ENCODE data around the gene TRPM8.

The TRPM8 gene

GRCh38 chr2:234025466-234025865, 108.3 kb downstream of the TRPM8 start:
- H3K27ac ChIP-seq = no peak overlapping the region
- TF ChIP-seq CTCF (conservative IDR thresholded peaks at IDR 0.05) = no peak

DNA sequence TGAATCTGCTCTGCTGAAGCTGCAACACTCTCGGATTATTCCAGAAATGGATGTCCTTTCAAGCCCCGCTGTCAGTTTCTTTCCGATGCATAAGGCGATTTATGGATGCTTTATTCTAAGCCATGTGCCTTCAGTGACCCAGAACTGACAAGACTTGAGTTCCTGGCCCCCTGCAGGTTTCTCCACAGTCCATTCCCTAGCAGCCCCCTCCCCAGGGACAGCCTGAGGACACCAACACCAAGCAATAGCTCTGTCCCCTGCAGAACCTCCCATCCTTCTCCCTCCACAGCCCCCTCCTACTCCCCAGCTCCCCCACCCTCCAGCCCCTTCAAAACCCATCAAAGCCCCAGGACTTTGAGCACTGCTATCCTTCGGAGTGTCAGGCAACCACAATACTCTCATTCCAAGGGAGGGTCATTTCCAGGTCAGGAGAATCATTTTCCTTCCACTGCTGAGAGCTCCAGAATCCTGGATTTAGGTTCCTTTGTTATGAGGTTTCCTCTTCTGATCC, 108.8 kb downstream of the TRPM8 start:
- H3K27ac ChIP-seq = no peak overlapping the region
- TF ChIP-seq CTCF (conservative IDR thresholded peaks at IDR 0.05) = no peak

- H3K27ac ChIP-seq = no peak overlapping the region
- TF ChIP-seq CTCF (conservative IDR thresholded peaks at IDR 0.05) = no peak
These were observed 109.6 kb downstream of the TRPM8 start for GRCh38 chr2:234026693-234027254.

DNA sequence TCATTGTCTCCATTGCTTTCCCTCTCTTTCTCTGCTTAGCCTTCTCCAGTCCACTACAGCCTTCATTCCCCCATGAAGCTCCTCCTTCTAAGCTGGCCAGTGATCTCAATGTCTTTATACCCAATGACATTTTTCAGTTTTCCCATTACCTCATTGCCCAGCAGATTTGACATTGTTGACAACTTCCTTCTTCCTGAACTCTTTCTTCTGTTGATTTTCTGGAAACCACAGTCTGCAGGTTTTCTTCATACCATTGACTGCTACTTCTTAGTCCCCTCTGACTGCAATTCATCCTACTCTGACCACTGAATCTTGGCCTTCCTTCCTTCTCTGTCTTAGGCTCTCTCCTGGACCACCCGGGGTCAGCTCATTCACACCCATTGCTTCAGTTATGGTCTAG, 110.5 kb downstream of the TRPM8 start:
- H3K27ac ChIP-seq = no peak overlapping the region
- no peak for TF ChIP-seq CTCF (conservative IDR thresholded peaks at IDR 0.05)

- TF ChIP-seq CTCF (conservative IDR thresholded peaks at IDR 0.05) = no peak
- no peak overlapping the region; the same call in 1 of the 2 replicates for H3K27ac ChIP-seq
These were observed 112.1 kb downstream of the TRPM8 start for GRCh38 chr2:234029150-234029733.

GRCh38 chr2:234031207-234031606, 114.0 kb downstream of the TRPM8 start:
- no peak for TF ChIP-seq CTCF (conservative IDR thresholded peaks at IDR 0.05)
- H3K27ac ChIP-seq = no peak overlapping the region

DNA sequence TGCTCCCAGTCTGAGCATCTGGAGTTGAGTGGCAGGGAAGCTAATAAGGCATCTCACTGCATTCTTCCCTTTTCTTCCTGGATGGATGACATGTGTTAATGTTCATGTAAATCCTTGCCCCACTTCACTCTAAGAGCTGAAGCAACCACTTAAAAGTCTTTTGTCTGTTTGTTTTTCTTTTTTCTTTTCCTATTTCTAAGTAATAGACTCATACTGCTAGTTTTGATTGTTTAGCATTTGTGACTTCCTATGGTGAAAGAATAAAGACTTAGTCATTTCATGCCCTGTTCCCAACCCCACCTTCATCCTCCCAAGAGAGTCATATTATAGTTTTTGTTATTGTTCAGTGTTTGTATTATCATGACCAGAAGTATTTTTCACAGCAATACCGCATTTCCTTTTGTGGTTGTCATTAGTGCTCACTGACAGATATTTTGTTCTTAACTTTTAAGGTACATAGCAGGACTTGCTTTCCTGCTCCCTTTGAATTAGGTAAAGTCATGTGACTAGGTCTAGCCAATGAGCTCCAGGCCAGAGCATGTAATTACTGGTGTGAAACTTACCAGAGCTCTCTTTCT, 115.2 kb downstream of the TRPM8 start:
- no peak overlapping the region for H3K27ac ChIP-seq
- TF ChIP-seq CTCF (conservative IDR thresholded peaks at IDR 0.05) = no peak
